ENCODE results near the gene POLR2M. TPM values are rescaled to one million over a fixed set of nuclear protein-coding genes. Genes with fewer than 3 reads are reported as not detected.

POLR2M gene
- polyA plus RNA-seq, 2 of the 4 experiments (the other 2 are of a cell fraction): 67.9 to 107 TPM

DNA sequence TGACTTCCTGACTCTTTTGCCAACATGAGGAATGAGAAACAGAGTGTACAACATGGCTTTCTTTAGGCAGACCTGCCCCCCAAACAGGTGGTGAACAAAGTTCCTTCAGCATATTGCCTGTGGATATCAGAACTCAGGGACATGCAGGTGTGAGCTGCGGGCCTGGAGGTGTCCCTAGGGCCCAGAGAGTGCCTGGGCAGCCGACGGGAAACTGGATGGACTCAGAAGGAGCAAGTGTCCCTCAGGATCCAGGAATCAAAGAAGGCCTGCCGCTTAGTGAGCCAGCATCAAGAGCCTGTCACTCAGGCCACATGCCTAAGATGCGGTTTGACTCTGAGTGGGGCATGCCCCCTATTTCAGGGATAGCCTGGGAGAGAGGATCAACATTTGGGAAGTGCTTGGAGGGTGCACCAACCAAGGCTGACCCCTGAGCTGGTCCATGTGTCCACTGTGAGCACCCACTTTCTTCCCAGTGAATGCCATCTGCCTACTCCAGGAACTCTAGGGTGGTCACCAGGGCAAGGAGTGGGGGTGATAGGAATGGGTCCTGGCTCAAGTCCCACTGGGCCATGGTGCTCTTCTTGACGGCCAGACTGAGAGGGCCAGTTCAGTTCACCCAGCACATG, 16.1 kb upstream of the POLR2M start:
- DNase-seq (ENCODE audit: low read depth in 1 of 2, low spot score in 1 of 2): no peak
- ChIA-PET CTCF (interaction anchor here (0.6 kb wide), 1 partner anchor 42 kb away, joined by 3 read pairs; no protein-coding TSS in a partner anchor), POLR2A (no interaction called here)
- 69% methylated on average over 6 of the region's 6 CpGs for WGBS (ENCODE audit: missing lambda C conversion rate)
- ATAC-seq: 0 out of 6 replicates have a peak, but pooled peaks of 1 of the 2 experiments have one; percentile 39
- no peak overlapping the region for H3K27ac ChIP-seq
- H3K4me3 ChIP-seq: no peak overlapping the region
- no peak overlapping the region for H3K4me2 ChIP-seq
- H3K4me1 ChIP-seq: no peaks in the 10 kb centered on the region
- no peak for TF ChIP-seq CBX2 (IDR thresholded peaks at IDR 0.05; ENCODE audit: borderline replicate concordance, low read depth)
- TF ChIP-seq KDM1A (IDR thresholded peaks at IDR 0.05; ENCODE audit: low read depth): no peak
- no peak for FAIRE-seq
- no peaks in the 10 kb centered on the region for H3K9me3 ChIP-seq

GRCh38 chr15:57691082-57691481, 15.4 kb upstream of the POLR2M start:
- 28% methylated on average over 1 of the region's 1 CpG for WGBS (ENCODE audit: missing lambda C conversion rate)
- CTCF ChIA-PET: interaction anchor here (0.6 to 1.0 kb wide), 2 partner anchors 41 to 66 kb away, joined by 3 to 4 read pairs; no protein-coding TSS in a partner anchor
- no peak for FAIRE-seq

More at GRCh38 chr15:57691082-57691481, 15.4 kb upstream of the POLR2M start:
- Histone ChIP-seq H3K4me3 (no peak overlapping the region), H3K4me2 (no peak overlapping the region), H3K4me1 (no peaks in the 10 kb centered on the region), H3K27ac (no peak overlapping the region), H3K9me3 (no peaks in the 10 kb centered on the region)
- TF ChIP-seq JUN (IDR thresholded peaks at IDR 0.05) (no peak), BHLHE40 (IDR thresholded peaks at IDR 0.05; ENCODE audit: low read depth, low read length) (no peak), GATA3 (IDR thresholded peaks at IDR 0.05; ENCODE audit: borderline replicate concordance) (no peak), TP53 (CRISPR knock-in tag; IDR thresholded peaks at IDR 0.05) (no peak), CTCF (IDR thresholded peaks at IDR 0.05) (no peak), REST (IDR thresholded peaks at IDR 0.05) (no peak), EHF (CRISPR knock-in tag; IDR thresholded peaks at IDR 0.05) (no peak), CHD2 (IDR thresholded peaks at IDR 0.05; ENCODE audit: low read length, partially characterized antibody) (no peak)
- TF ChIP-seq, protein P1, sequence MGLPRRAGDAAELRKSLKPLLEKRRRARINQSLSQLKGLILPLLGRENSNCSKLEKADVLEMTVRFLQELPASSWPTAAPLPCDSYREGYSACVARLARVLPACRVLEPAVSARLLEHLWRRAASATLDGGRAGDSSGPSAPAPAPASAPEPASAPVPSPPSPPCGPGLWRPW (IDR thresholded peaks at IDR 0.05): no peak
- TF ChIP-seq, protein P2, sequence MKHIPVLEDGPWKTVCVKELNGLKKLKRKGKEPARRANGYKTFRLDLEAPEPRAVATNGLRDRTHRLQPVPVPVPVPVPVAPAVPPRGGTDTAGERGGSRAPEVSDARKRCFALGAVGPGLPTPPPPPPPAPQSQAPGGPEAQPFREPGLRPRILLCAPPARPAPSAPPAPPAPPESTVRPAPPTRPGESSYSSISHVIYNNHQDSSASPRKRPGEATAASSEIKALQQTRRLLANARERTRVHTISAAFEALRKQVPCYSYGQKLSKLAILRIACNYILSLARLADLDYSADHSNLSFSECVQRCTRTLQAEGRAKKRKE (CRISPR knock-in tag; IDR thresholded peaks at IDR 0.05; ENCODE audit: low read depth): no peak
- ATAC-seq (no peak), DNase-seq (ENCODE audit: low read depth in 1 of 2, low spot score in 1 of 2) (no peak)
- POLR2A ChIA-PET: no interaction called here
